RWPE1 (cell line): ENCODE measurements around the gene STOML1.

Experiments used
- CTCF ChIA-PET: fragments of 350-600 bp; sonication (Branson Sonifier 250); formaldehyde crosslinking; extraction: SDS; loops from one replicate; lab custom pipeline; 2021; lab: Yijun Ruan, JAX
- POLR2A ChIA-PET: fragments of 400-600 bp; formaldehyde crosslinking; extraction: SDS; loops from one replicate; lab custom pipeline; 2020; ENCODE audit warnings: antibody characterized with exemption; ENCODE audit not compliant: low non-redundant PET; lab: Yijun Ruan, JAX
- DNase-seq: peaks from one replicate; pipeline ENCODE4 v3.0.0; 2012; ENCODE audit warnings: low spot score
- H3K27ac ChIP-seq: fragments of 450-650 bp; 2 replicates; pipeline ENCODE4 v1.5.1; 2017
- TF ChIP-seq, protein P1 (sequence below): fragments of 450-650 bp; conservative IDR thresholded peaks from 2 replicates; pipeline ENCODE4 v1.5.1; 2017; ENCODE audit warnings: low read depth, mild to moderate bottlenecking

The STOML1 gene

DNA sequence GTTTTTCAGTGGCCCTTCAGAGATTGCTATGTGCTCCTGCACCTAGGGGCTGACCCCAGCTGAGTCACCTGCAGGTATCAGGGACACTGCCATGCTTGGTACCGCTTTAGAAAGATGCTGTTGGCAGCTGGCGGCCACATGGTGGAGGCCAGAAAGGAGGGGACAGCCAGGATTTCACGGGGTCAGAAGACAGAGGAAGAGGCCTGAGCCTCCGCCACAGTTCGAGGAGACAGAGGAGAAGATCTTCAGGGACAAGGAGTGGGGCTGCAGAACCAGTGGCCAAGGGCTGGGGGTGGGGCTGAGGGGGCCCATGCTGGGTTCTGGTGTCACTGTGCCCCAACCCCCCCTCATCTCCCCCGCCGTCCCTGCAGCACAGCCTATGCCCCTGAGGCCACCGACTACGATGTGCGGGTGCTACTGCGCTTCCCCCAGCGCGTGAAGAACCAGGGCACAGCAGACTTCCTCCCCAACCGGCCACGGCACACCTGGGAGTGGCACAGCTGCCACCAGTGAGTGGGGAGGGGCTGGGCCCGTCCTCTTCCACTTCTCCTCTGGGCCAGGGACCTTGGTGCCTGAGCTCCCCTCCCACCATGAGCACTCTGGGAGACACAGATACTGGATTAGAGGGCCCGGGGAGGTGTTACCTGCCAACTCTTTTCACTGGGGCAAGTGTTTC, 45.9 kb downstream of the STOML1 start:
- CTCF ChIA-PET, result interaction anchor here (0.5 to 0.9 kb wide), 2 partner anchors 30 to 37 kb away, joined by 3 read pairs; no protein-coding TSS in a partner anchor
- TF ChIP-seq, protein P1, sequence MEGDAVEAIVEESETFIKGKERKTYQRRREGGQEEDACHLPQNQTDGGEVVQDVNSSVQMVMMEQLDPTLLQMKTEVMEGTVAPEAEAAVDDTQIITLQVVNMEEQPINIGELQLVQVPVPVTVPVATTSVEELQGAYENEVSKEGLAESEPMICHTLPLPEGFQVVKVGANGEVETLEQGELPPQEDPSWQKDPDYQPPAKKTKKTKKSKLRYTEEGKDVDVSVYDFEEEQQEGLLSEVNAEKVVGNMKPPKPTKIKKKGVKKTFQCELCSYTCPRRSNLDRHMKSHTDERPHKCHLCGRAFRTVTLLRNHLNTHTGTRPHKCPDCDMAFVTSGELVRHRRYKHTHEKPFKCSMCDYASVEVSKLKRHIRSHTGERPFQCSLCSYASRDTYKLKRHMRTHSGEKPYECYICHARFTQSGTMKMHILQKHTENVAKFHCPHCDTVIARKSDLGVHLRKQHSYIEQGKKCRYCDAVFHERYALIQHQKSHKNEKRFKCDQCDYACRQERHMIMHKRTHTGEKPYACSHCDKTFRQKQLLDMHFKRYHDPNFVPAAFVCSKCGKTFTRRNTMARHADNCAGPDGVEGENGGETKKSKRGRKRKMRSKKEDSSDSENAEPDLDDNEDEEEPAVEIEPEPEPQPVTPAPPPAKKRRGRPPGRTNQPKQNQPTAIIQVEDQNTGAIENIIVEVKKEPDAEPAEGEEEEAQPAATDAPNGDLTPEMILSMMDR, result no peak
- POLR2A ChIA-PET, result no interaction called here
- no peak overlapping the region for H3K27ac ChIP-seq
- no peak for DNase-seq

DNA sequence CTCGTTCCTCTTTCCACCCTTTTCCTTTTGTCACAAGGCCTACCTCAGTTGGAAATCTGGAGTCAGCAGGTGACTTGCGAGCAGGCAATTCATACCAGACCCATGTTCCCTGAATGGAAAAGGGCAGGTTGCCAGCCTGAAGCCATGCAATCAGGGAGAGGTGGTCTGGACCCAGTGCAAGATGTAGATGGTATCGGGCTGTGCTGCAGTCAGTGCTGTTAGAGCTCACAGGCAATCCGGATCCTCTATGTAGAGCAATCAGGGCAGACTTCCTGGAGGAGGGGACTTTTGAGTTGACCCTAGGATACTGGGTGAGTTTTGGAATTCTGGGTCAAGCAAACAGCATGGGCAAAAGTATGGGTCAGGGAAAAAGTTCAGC, 47.0 kb downstream of the STOML1 start:
- no peak overlapping the region for H3K27ac ChIP-seq
- DNase-seq, result no peak
- ChIA-PET POLR2A (no interaction called here), CTCF (interaction anchor here (0.5 kb wide), 1 partner anchor 256 kb away, joined by 3 read pairs; no protein-coding TSS in a partner anchor)
- TF ChIP-seq, protein P1, result no peak

DNA sequence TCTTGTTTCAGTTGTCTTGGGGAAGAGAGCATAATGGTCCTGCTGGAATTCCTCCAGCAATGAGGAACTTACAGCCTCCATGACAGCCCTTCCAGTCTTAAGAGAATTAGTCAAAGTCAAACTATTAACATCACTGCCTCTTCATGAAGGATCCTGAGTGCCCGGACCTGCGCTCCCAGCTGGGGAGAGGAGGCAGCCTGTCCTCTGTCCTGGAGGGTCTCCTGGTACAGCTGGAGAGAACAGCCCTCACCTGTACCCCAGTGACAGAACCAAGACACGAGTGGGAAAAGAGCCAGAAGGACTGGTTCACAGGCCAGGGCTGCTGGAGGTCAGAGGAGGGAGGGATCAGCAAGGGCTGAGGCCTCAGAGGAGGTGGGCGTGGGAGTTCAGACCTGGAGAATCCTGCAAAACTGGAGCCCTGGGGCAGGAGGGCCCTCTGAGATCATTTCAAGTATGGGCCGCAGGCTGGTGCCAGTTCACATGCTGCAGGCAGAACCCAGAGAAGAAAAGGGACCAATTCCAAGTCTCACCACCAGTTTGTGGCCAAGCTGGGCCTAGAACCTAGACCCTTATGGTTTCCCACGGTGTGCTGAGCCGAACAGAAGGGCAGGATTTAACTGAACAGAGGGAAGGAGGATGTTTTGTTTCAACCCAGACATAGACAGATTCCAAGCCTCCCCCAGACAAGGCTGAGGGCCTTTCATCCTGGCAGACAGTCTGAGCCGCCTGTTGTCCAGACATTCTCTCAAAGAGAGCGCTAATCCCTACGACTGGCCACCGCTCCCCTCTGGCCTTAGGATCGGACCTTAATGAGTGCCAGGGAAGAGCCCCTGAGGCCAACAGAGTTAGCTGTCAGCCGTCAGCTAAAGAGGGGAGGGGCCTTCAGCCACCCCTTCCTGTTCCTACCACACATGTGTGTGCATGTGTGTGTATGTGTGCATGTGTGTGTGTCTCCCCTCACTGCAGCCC, 47.6 kb downstream of the STOML1 start:
- TF ChIP-seq, protein P1, result no peak
- CTCF ChIA-PET, result no interaction called here

DNA sequence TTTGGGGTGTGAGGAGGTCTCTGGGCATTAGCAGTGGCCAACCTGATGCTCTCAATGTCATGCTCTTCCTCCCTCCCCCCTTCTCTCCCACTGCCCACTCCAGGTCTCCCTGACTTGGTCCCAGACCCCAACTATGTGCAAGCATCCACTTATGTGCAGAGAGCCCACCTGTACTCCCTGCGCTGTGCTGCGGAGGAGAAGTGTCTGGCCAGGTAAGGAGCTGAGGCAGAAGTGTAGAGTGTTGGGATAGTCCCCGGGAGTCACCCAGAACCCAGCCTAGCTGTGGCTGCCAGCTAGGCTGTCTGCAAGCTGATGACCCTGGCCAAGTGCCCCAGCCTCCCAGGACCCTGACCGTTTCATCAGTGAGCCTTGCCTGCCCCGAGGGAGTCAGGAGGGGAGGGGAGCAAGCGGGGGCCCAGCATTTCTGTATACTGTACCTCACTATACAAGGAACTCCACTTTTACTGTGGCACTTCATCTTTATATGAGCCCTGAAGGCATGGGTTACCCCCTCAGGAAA, 49.3 kb downstream of the STOML1 start:
- ChIA-PET CTCF (interaction anchor here (0.5 kb wide), 1 partner anchor 409 kb away, joined by 3 read pairs; no protein-coding TSS in a partner anchor), POLR2A (no interaction called here)
- no peak for DNase-seq
- H3K27ac ChIP-seq, result no peak overlapping the region
- TF ChIP-seq, protein P1, result no peak

More for the DNA sequence above, 47.6 kb downstream of the STOML1 start:
- POLR2A ChIA-PET, result no interaction called here
- DNase-seq, result no peak
- H3K27ac ChIP-seq, result no peak overlapping the region; the same call in 1 of the 2 replicates

DNA sequence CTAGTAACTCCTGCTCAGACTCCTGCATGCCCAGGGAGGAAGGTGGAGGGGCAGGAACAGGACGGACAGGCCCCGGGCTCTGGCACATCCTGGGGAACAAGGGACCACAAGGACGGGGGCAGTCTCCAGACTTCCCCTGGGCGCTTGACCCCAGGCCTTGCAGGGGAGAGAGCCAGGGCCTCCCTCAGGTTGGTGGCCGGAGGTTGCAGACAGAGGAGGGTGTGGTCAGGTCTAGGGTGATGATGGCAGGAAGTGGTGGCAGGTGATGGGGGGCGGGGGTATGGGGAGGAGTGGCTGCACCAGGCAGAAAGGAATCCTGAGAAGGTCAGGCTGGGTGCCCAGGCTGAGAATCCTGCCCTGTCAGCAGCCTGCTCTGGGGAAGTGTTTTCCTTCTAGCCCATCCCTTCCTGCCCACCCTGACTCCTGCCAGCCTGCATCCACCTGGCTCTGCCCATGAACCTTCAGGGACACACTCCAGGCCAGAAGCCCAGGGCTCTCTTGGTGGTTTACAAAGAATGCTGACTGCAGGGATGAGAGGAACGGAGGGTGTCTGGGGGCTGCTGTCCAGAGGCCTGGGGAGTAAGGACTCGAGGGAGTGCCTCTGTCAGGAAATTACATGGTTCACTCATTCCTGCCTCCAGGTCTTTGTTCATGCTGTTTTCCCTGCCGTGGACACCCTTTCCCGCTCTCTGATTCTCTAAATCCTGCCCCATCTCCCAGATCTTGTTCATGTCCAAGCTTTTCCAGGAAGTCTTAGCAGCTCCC, 50.0 kb downstream of the STOML1 start:
- TF ChIP-seq, protein P1, result no peak
- no peak for DNase-seq
- ChIA-PET POLR2A (no interaction called here), CTCF (interaction anchor here (0.5 to 1.3 kb wide), 2 partner anchors 31 to 409 kb away, joined by 3 read pairs; no protein-coding TSS in a partner anchor)
- H3K27ac ChIP-seq, result peak overlapping the region; percentile 14; the same call in 1 of the 2 replicates
